SU-DHL-6 (cell line): ENCODE measurements around the gene SPDYA.

Experiments used
- H2AFZ ChIP-seq: fragments of 200-600 bp; sonication (generic); 2 replicates; pipeline ENCODE4 v1.6.1; 2014; ENCODE audit warnings: low read depth, mild to moderate bottlenecking, moderate library complexity, mixed read lengths, antibody characterized with exemption, low read length; ENCODE audit not compliant: severe bottlenecking
- H3F3A ChIP-seq: fragments of 200-600 bp; shearing (Covaris generic); 2 replicates; pipeline ENCODE4 v1.6.0; 2016; ENCODE audit warnings: antibody characterized with exemption, mild to moderate bottlenecking; ENCODE audit not compliant: insufficient read depth
- H3K27ac ChIP-seq: fragments of 200-600 bp; sonication (generic); 2 replicates; pipeline ENCODE4 v1.5.1; 2016; ENCODE audit warnings: low read depth, mild to moderate bottlenecking, low read length, moderate library complexity, mixed read lengths
- H3K27me3 ChIP-seq: fragments of 200-600 bp; sonication (generic), shearing (Covaris generic); 2 replicates; pipeline ENCODE4 v1.6.0; 2014; ENCODE audit warnings: mild to moderate bottlenecking, low read length
- H3K36me3 ChIP-seq: fragments of 200-600 bp; sonication (generic); 2 replicates; pipeline ENCODE4 v1.6.1; 2014; ENCODE audit warnings: mild to moderate bottlenecking, low read length, mixed read lengths
- H3K4me2 ChIP-seq: fragments of 300-600, 200-600 bp; shearing (Covaris generic), sonication (generic); 2 replicates; pipeline ENCODE4 v1.6.0; 2014; ENCODE audit warnings: low read length, low read depth, mild to moderate bottlenecking; ENCODE audit not compliant: poor library complexity, severe bottlenecking
- H3K4me3 ChIP-seq: fragments of 200-600 bp; sonication (generic); 2 replicates; pipeline ENCODE4 v1.5.1; 2014; ENCODE audit warnings: antibody characterized with exemption, low read length, mild to moderate bottlenecking, mixed read lengths; ENCODE audit not compliant: insufficient read depth, poor library complexity, severe bottlenecking
- H3K79me2 ChIP-seq: fragments of 200-600 bp; sonication (generic); 2 replicates; pipeline ENCODE4 v1.6.1; 2014; ENCODE audit warnings: mild to moderate bottlenecking, low read length, moderate library complexity; ENCODE audit not compliant: insufficient read depth
- H3K9ac ChIP-seq: fragments of 200-600 bp; sonication (generic); 2 replicates; pipeline ENCODE4 v1.7.0; 2014; ENCODE audit warnings: mild to moderate bottlenecking, low read length
- H3K9me2 ChIP-seq: fragments of 200-600 bp; sonication (generic); replicated peaks from 2 replicates; pipeline ENCODE4 v1.6.1; 2014; ENCODE audit warnings: low read length; ENCODE audit not compliant: insufficient read depth
- H3K9me3 ChIP-seq: fragments of 200-600 bp; sonication (generic); 2 replicates; pipeline ENCODE4 v1.6.1; 2014; ENCODE audit warnings: low read length, mixed read lengths; ENCODE audit not compliant: insufficient read depth
- H4K20me1 ChIP-seq: fragments of 200-600 bp; sonication (generic); 2 replicates; pipeline ENCODE4 v1.6.1; 2014; ENCODE audit warnings: low read depth, mild to moderate bottlenecking, antibody characterized with exemption, low read length, moderate library complexity, mixed read lengths
- EZH2phosphoT487 ChIP-seq: fragments of 200-600 bp; sonication (generic), shearing (Covaris generic); conservative IDR thresholded peaks from 2 replicates; pipeline ENCODE4 v1.6.1; 2018; ENCODE audit warnings: mild to moderate bottlenecking, antibody characterized with exemption, low read length, moderate library complexity, mixed read lengths
- TF ChIP-seq, protein P1 (sequence below): fragments of 200-600 bp; sonication (generic); IDR thresholded peaks from one replicate; pipeline ENCODE4 v1.5.1; 2017; ENCODE audit warnings: antibody characterized with exemption, mild to moderate bottlenecking, low read length, moderate library complexity; ENCODE audit not compliant: insufficient read depth, poor library complexity, severe bottlenecking

The SPDYA gene

DNA sequence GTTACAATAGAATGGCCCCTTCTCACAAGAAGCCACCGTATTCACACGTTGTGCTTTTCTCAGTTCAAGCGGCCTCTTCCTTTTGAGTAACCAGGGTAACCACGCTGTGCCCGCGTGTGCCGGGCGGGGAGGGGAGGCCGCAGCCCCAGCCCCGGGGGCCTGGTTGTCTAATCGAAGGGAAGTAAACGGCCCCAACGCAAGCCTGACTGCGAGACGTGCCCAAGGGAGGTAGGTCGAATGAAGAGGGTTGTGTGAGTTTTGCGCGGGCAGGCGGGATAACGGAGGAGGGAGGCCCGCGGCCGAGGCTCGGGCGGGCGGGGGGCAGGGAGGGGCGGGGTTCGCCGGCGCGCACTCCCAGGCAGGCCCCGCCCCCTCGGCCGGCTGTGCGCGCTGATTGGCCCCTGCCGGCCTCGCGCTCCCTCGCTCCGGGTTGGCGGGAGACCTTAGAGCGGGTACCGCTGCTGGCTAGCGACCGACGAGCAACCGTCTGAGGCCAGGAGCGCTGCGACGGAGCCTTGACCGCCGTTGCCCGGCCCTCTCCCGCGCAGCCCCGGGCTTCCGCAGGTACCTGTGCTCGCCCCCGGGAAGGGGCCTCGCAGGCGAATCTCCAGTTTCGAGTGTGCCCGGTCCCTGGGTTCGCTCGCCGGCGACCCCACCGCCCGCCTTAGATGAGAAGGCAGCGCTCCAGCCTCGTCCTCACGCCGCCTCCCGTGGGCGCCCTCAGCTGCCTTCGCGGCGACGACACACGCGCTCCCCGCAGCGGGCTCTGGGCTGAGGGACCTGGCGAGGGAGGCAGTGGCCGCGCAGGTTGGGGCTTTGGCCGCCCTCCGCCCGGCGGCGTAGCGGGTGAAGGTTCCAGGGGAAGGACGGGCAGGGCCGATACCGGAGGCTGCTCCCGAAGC, at the start of gene SPDYA:
TSS of gene SPDYA (plus strand) at position 451 of the 902 bp plus-strand sequence. CDS start 5,181 bp downstream, outside the sequence.
- no peaks in the 10 kb centered on the region for H3K79me2 ChIP-seq
- no peaks in the 10 kb centered on the region for H3K9me3 ChIP-seq
- H3K36me3 ChIP-seq = no peaks in the 10 kb centered on the region
- 0 out of 2 replicates have a peak, but pooled peaks cover 3% of the 10 kb centered on the region for H3F3A ChIP-seq
- H3K27me3 ChIP-seq = no peaks in the 10 kb centered on the region
- H2AFZ ChIP-seq = no peak within 1 kb of the TSS
- no peak within 1 kb of the TSS for H3K9ac ChIP-seq
- H4K20me1 ChIP-seq = no peaks in the 10 kb centered on the region
- H3K27ac ChIP-seq = no peak within 1 kb of the TSS
- no peak within 1 kb of the TSS for H3K4me3 ChIP-seq
- no peak for TF ChIP-seq EZH2phosphoT487
- TF ChIP-seq, protein P1, sequence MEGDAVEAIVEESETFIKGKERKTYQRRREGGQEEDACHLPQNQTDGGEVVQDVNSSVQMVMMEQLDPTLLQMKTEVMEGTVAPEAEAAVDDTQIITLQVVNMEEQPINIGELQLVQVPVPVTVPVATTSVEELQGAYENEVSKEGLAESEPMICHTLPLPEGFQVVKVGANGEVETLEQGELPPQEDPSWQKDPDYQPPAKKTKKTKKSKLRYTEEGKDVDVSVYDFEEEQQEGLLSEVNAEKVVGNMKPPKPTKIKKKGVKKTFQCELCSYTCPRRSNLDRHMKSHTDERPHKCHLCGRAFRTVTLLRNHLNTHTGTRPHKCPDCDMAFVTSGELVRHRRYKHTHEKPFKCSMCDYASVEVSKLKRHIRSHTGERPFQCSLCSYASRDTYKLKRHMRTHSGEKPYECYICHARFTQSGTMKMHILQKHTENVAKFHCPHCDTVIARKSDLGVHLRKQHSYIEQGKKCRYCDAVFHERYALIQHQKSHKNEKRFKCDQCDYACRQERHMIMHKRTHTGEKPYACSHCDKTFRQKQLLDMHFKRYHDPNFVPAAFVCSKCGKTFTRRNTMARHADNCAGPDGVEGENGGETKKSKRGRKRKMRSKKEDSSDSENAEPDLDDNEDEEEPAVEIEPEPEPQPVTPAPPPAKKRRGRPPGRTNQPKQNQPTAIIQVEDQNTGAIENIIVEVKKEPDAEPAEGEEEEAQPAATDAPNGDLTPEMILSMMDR = no peak
- no peak within 1 kb of the TSS for H3K4me2 ChIP-seq
- no peaks in the 10 kb centered on the region for H3K9me2 ChIP-seq

DNA sequence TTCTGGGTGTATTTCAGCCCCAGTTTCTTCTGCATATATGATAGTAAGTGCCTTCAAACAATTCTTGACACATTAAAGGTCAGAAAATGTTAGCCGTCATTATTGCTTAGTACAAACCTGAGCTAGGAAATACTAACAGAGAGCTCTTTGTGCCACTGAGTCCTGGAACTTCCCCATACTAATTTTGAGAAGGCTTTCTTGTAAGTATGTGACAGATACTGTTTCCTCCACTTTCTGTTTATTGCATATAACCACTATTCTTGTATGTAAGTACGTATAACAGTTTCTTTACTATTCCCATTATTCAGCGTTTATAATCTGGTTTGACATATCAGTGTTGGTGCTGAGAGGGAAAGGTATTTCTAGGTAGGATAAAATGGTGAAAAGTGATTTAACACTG, 49.2 kb upstream of the SPDYA start:
- Histone ChIP-seq H4K20me1 (peaks cover 49% of the 10 kb centered on the region), H3K9me3 (no peaks in the 10 kb centered on the region)
- TF ChIP-seq EZH2phosphoT487 = no peak
- TF ChIP-seq, protein P1 = no peak

DNA sequence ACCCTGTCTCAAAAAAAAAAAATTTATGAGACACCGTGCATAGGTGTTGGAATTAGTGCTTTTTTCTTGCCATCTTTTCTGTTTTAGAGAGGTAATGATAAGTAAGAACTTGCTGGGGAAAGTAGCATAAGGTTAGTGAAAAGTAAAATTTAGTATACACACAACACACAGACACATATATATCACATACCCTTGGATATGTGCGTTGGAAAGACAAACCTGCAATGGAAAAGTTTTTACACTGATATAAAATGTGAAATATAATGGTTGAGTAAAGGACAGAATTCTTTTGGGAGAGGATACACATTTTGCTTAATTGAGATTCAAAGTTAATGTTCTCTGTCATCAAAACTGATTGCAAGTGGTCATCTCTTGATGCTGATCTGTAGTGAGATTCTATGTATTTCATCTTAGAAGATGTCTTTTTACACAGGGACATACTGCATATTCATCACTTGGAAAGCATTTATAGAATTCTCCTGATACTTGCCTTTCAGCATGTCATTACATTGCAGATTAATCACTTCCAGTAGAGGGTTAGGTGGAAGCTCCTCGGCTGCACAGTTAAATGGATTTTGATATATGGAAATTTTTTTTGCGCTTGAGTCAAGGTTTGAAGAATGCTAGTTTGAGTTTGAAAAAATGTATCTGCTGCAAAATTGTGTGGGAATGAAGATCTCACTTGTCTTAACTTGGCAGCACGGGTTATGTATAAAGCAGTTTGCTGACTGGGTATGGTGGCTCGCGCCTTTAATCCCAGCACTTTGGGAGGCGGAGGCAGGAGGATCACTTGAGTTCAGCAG, 45.5 kb upstream of the SPDYA start:
- H3K27ac ChIP-seq = no peak overlapping the region
- H3K79me2 ChIP-seq = peaks cover 99% of the 10 kb centered on the region
- H3K36me3 ChIP-seq = no peaks in the 10 kb centered on the region
- no peaks in the 10 kb centered on the region for H3F3A ChIP-seq
- no peak overlapping the region for H2AFZ ChIP-seq
- no peak overlapping the region for H3K4me2 ChIP-seq
- H3K9me3 ChIP-seq = no peaks in the 10 kb centered on the region
- H3K9ac ChIP-seq = no peak overlapping the region
- TF ChIP-seq, protein P1 = no peak
- TF ChIP-seq EZH2phosphoT487 = no peak
- H3K4me3 ChIP-seq = no peak overlapping the region
- H3K9me2 ChIP-seq = no peaks in the 10 kb centered on the region
- peaks cover 49% of the 10 kb centered on the region for H4K20me1 ChIP-seq
- H3K27me3 ChIP-seq = no peaks in the 10 kb centered on the region

More for the DNA sequence above, 49.2 kb upstream of the SPDYA start:
- Histone ChIP-seq H3K79me2 (peaks cover 100% of the 10 kb centered on the region), H3K9ac (no peak overlapping the region), H3K27me3 (no peaks in the 10 kb centered on the region), H3K4me3 (no peak overlapping the region), H3K27ac (no peak overlapping the region), H3K4me2 (no peak overlapping the region), H3K9me2 (no peaks in the 10 kb centered on the region), H3K36me3 (peaks cover 3% of the 10 kb centered on the region; the same call in 1 of the 2 replicates), H3F3A (no peaks in the 10 kb centered on the region), H2AFZ (no peak overlapping the region)
